Caco-2 (cell line): ENCODE data around the gene FGF5. TPM values are rescaled to one million over a fixed set of nuclear protein-coding genes. Genes with fewer than 3 reads are reported as not detected.

Experiments used
- BruUV-seq: library from RNA; stranded (reverse); fragments of 400-500 nt; replicated peaks from 2 replicates; lab custom pipeline; 2021; lab: Mats Ljungman, UMichigan
- CTCF ChIA-PET: fragments of 300-600 bp; sonication (Branson Sonifier 250); formaldehyde crosslinking; loops from one replicate; lab custom pipeline; 2022; ENCODE audit warnings: antibody characterized with exemption; lab: Charles Lee
- POLR2A ChIA-PET: fragments of 300-600 bp; sonication (Branson Sonifier 250); formaldehyde crosslinking; loops from one replicate; lab custom pipeline; 2022; ENCODE audit warnings: antibody characterized with exemption; lab: Charles Lee
- DNase-seq, 2 experiments: peaks; one replicate each; pipeline versions ENCODE4 v3.0.0 to v3.0.0-alpha.2; 2020 to 2022
- H3K27me3 ChIP-seq: replicated peaks from 2 replicates; pipeline ENCODE4 v1.6.0; 2011; ENCODE audit warnings: low read length; ENCODE audit not compliant: control insufficient read depth, insufficient read depth
- H3K36me3 ChIP-seq: 2 replicates; pipeline ENCODE4 v1.5.1; 2011; ENCODE audit warnings: low read length; ENCODE audit not compliant: control insufficient read depth, insufficient read depth
- H3K4me1 ChIP-seq: fragments of 250-450 bp; sonication (Bioruptor Pico); 2 replicates; pipeline ENCODE4 v1.5.1; 2020; ENCODE audit warnings: mild to moderate bottlenecking
- H3K4me3 ChIP-seq: 2 replicates; pipeline ENCODE4 v1.5.1; 2011; ENCODE audit warnings: low read depth, mild to moderate bottlenecking, control low read depth, low read length
- H3K9me3 ChIP-seq: fragments of 250-450 bp; sonication (Bioruptor Pico); 2 replicates; pipeline ENCODE4 v1.5.1; 2020; ENCODE audit warnings: mild to moderate bottlenecking, moderate library complexity
- H3K27ac Mint-ChIP-seq: one replicate; pipeline ENCODE4 v1.8.0; 2022; ENCODE audit warnings: mixed read lengths; ENCODE audit not compliant: unreplicated experiment
- H3K27me3 Mint-ChIP-seq: one replicate; pipeline ENCODE4 v1.8.0; 2022; ENCODE audit warnings: mixed read lengths; ENCODE audit not compliant: insufficient read depth, unreplicated experiment
- H3K36me3 Mint-ChIP-seq: one replicate; pipeline ENCODE4 v1.8.0; 2022; ENCODE audit warnings: mild to moderate bottlenecking, mixed read lengths; ENCODE audit not compliant: insufficient read depth, unreplicated experiment
- H3K4me1 Mint-ChIP-seq: one replicate; pipeline ENCODE4 v1.8.0; 2022; ENCODE audit warnings: low read depth, mixed read lengths; ENCODE audit not compliant: unreplicated experiment
- H3K4me3 Mint-ChIP-seq: one replicate; pipeline ENCODE4 v1.8.0; 2022; ENCODE audit warnings: mild to moderate bottlenecking, moderate library complexity, mixed read lengths; ENCODE audit not compliant: unreplicated experiment
- H3K9me3 Mint-ChIP-seq: one replicate; pipeline ENCODE4 v1.8.0; 2022; ENCODE audit warnings: mixed read lengths; ENCODE audit not compliant: unreplicated experiment
- CTCF ChIP-seq, 2 experiments: fragments of 200-600 bp in 1 of 2; IDR thresholded peaks; 1 replicate in 1 of 2; 2 replicates in 1 of 2; pipeline versions ENCODE4 v1.5.1 to v1.8.0; 2011 to 2022; ENCODE audit warnings: antibody characterized with exemption in 1 of 2, control low read depth in 1 of 2, inconsistent platforms in 1 of 2, low read depth in 1 of 2, low read length in 1 of 2, mild to moderate bottlenecking in 1 of 2, moderate library complexity in 1 of 2; ENCODE audit not compliant: insufficient read depth in 1 of 2, severe bottlenecking in 1 of 2, unreplicated experiment in 1 of 2
- intact Hi-C: fragments of 100-400 bp; cut with micrococcal nuclease; formaldehyde crosslinking; loops from one replicate; pipeline ENCODE4 v1.10.0; 2022; ENCODE audit not compliant: unreplicated experiment
- total RNA-seq: library from RNA; stranded (reverse); gene quantifications from 2 replicates; pipeline ENCODE4 v1.2.3, GENCODE V29; 2022

Gene FGF5
- total RNA-seq, 1 experiment from 2014 or later: not detected

DNA sequence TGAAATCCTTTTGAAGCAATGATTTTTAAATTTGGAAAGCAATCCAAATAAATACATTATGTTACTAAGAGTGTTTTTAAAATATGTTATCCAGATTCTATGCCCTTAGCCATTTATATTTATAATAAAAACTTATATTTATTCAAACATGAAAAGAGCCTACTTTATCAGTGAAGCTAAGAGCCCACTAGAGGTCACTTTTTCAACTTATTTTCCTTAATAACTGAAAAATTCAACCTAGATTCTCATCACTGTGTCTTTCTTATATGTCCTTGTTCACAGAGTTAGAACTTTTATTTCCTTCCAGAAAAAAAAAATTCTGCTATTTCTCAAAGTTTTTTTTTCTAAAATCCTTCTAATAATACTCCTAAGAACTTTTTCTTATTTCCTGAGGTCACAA is 45.3 kb upstream of the FGF5 start:
- no TSS peak for BruUV-seq
- Histone ChIP-seq H3K4me1 (no peaks in the 10 kb centered on the region), H3K4me3 (no peak overlapping the region), H3K27me3 (no peaks in the 10 kb centered on the region), H3K9me3 (no peaks in the 10 kb centered on the region), H3K36me3 (no peaks in the 10 kb centered on the region)
- H3K4me1 Mint-ChIP-seq: no peaks in the 10 kb centered on the region
- H3K27ac Mint-ChIP-seq: no peak overlapping the region
- TF ChIP-seq CTCF (IDR thresholded peaks at IDR 0.05; ENCODE audit: insufficient read depth in 1 of 2, low read depth in 1 of 2, low read length in 1 of 2, severe bottlenecking in 1 of 2, unreplicated experiment in 1 of 2): peak; percentile 9 to 11
- H3K9me3 Mint-ChIP-seq: no peaks in the 10 kb centered on the region
- ChIA-PET CTCF (interaction anchor here (1.5 kb wide), 1 partner anchor 19 kb away, joined by 5 read pairs; no protein-coding TSS in a partner anchor), POLR2A (interaction anchor here (0.6 kb wide), 1 partner anchor 35 kb away, joined by 3 read pairs; no protein-coding TSS in a partner anchor)
- no peaks in the 10 kb centered on the region for H3K36me3 Mint-ChIP-seq
- intact Hi-C loops: loop anchor here (2.0 to 5.0 kb wide), 2 partner anchors 116 to 831 kb away; no protein-coding TSS in a partner anchor
- no peak overlapping the region for H3K4me3 Mint-ChIP-seq
- DNase-seq: no peak
- peaks cover 3% of the 10 kb centered on the region for H3K27me3 Mint-ChIP-seq

GRCh38 chr4:80225595-80225994 is 40.9 kb upstream of the FGF5 start:
- TF ChIP-seq CTCF (IDR thresholded peaks at IDR 0.05; ENCODE audit: insufficient read depth in 1 of 2, low read depth in 1 of 2, low read length in 1 of 2, severe bottlenecking in 1 of 2, unreplicated experiment in 1 of 2): no peak
- Mint-ChIP-seq H3K36me3 (no peaks in the 10 kb centered on the region), H3K27me3 (no peaks in the 10 kb centered on the region), H3K4me1 (no peaks in the 10 kb centered on the region), H3K4me3 (no peak overlapping the region), H3K27ac (no peak overlapping the region), H3K9me3 (no peaks in the 10 kb centered on the region)
- ChIA-PET CTCF (no interaction called here), POLR2A (no interaction called here)
- intact Hi-C loops: no loop called here
- H3K4me1 ChIP-seq: no peaks in the 10 kb centered on the region
- H3K4me3 ChIP-seq: no peak overlapping the region
- H3K9me3 ChIP-seq: no peaks in the 10 kb centered on the region
- DNase-seq: no peak
- H3K36me3 ChIP-seq: no peaks in the 10 kb centered on the region
- no TSS peak for BruUV-seq
- H3K27me3 ChIP-seq: no peaks in the 10 kb centered on the region

GRCh38 chr4:80226094-80226493 is 40.4 kb upstream of the FGF5 start:
- H3K4me1 ChIP-seq: no peaks in the 10 kb centered on the region
- H3K36me3 Mint-ChIP-seq: no peaks in the 10 kb centered on the region
- POLR2A ChIA-PET: no interaction called here
- no peaks in the 10 kb centered on the region for H3K36me3 ChIP-seq
- H3K4me3 ChIP-seq: no peak overlapping the region
- no peak for DNase-seq
- TF ChIP-seq CTCF (IDR thresholded peaks at IDR 0.05; ENCODE audit: insufficient read depth in 1 of 2, low read depth in 1 of 2, low read length in 1 of 2, severe bottlenecking in 1 of 2, unreplicated experiment in 1 of 2): no peak
- H3K4me3 Mint-ChIP-seq: no peak overlapping the region
- intact Hi-C loops: no loop called here
- no peaks in the 10 kb centered on the region for H3K27me3 Mint-ChIP-seq
- H3K27me3 ChIP-seq: no peaks in the 10 kb centered on the region
- no peaks in the 10 kb centered on the region for H3K4me1 Mint-ChIP-seq
- no TSS peak for BruUV-seq
- no peaks in the 10 kb centered on the region for H3K9me3 ChIP-seq
- H3K27ac Mint-ChIP-seq: no peak overlapping the region
- no peaks in the 10 kb centered on the region for H3K9me3 Mint-ChIP-seq
- CTCF ChIA-PET: no interaction called here
